ENCODE data around the gene PROM1.

PROM1 gene

GRCh38 chr4:16018841-16019240, 65.0 kb downstream of the PROM1 start:
- no peak overlapping the region for H3K4me3 ChIP-seq (ENCODE audit: control insufficient read depth, low read depth, low read length)
- DNase-seq (ENCODE audit: low read depth), result no peak
- TF ChIP-seq CTCF (conservative IDR thresholded peaks at IDR 0.05; ENCODE audit: control insufficient read depth, insufficient read depth, low read depth, low read length), result no peak

GRCh38 chr4:16018061-16018676, 65.7 kb downstream of the PROM1 start:
- H3K4me3 ChIP-seq (ENCODE audit: control insufficient read depth, low read depth, low read length), result no peak overlapping the region
- TF ChIP-seq CTCF (conservative IDR thresholded peaks at IDR 0.05; ENCODE audit: control insufficient read depth, insufficient read depth, low read depth, low read length), result no peak
- DNase-seq (ENCODE audit: low read depth), result no peak

GRCh38 chr4:16016536-16016935, 67.3 kb downstream of the PROM1 start:
- TF ChIP-seq CTCF (conservative IDR thresholded peaks at IDR 0.05; ENCODE audit: control insufficient read depth, insufficient read depth, low read depth, low read length), result no peak
- H3K4me3 ChIP-seq (ENCODE audit: control insufficient read depth, low read depth, low read length), result no peak overlapping the region
- DNase-seq (ENCODE audit: low read depth), result no peak

- no peak for TF ChIP-seq CTCF (conservative IDR thresholded peaks at IDR 0.05; ENCODE audit: control insufficient read depth, insufficient read depth, low read depth, low read length)
- DNase-seq (ENCODE audit: low read depth), result no peak
- no peak overlapping the region for H3K4me3 ChIP-seq (ENCODE audit: control insufficient read depth, low read depth, low read length)
These were observed 72.7 kb downstream of the PROM1 start for GRCh38 chr4:16011173-16011572.

GRCh38 chr4:16009153-16009552, 74.7 kb downstream of the PROM1 start:
- no peak overlapping the region for H3K4me3 ChIP-seq (ENCODE audit: control insufficient read depth, low read depth, low read length)
- TF ChIP-seq CTCF (conservative IDR thresholded peaks at IDR 0.05; ENCODE audit: control insufficient read depth, insufficient read depth, low read depth, low read length), result no peak
- DNase-seq (ENCODE audit: low read depth), result no peak

GRCh38 chr4:16007471-16008095, 76.2 kb downstream of the PROM1 start:
- DNase-seq (ENCODE audit: low read depth), result no peak
- H3K4me3 ChIP-seq (ENCODE audit: control insufficient read depth, low read depth, low read length), result no peak overlapping the region
- no peak for TF ChIP-seq CTCF (conservative IDR thresholded peaks at IDR 0.05; ENCODE audit: control insufficient read depth, insufficient read depth, low read depth, low read length)

All from fibroblast of mammary gland (primary cell).